WTC11 (cell line): ENCODE results near the gene STK25. TPM values are rescaled to one million over a fixed set of nuclear protein-coding genes. Genes with fewer than 3 reads are reported as not detected.

ENCODE experiments used
- ATAC-seq: fragments of 200-7000 bp; cut with Tn5 transposase; 2 replicates; pipeline ENCODE4 v1.10.0; 2021; ENCODE audit warnings: mild to moderate bottlenecking, moderate library complexity
- CTCF ChIA-PET: fragments of 300-600 bp; sonication (Branson Sonifier 250); formaldehyde crosslinking; loops from one replicate; lab custom pipeline; 2021; ENCODE audit warnings: antibody characterized with exemption; lab: Charles Lee
- POLR2A ChIA-PET: fragments of 350-600 bp; sonication (Branson Sonifier 250); formaldehyde crosslinking; loops from one replicate; lab custom pipeline; 2021; ENCODE audit warnings: antibody characterized with exemption; lab: Charles Lee
- DNase-seq: peaks from one replicate; pipeline ENCODE4 v3.0.0; 2021; ENCODE audit warnings: low spot score
- H3K27ac Mint-ChIP-seq: 2 replicates; pipeline ENCODE4 v1.8.0; 2021; ENCODE audit warnings: mixed read lengths
- H3K27me3 Mint-ChIP-seq: 2 replicates; pipeline ENCODE4 v1.8.0; 2021; ENCODE audit warnings: low read depth, mild to moderate bottlenecking, moderate library complexity, mixed read lengths
- H3K36me3 Mint-ChIP-seq: 2 replicates; pipeline ENCODE4 v1.8.0; 2021; ENCODE audit warnings: mixed read lengths
- H3K4me1 Mint-ChIP-seq: 2 replicates; pipeline ENCODE4 v1.8.0; 2022; ENCODE audit warnings: mixed read lengths
- H3K4me3 Mint-ChIP-seq: 2 replicates; pipeline ENCODE4 v1.8.0; 2021; ENCODE audit warnings: mild to moderate bottlenecking, moderate library complexity, mixed read lengths
- H3K9me3 Mint-ChIP-seq: 2 replicates; pipeline ENCODE4 v1.8.0; 2021; ENCODE audit warnings: mixed read lengths
- CBFB ChIP-seq: sonication (generic); formaldehyde crosslinking; IDR thresholded peaks from 2 replicates; pipeline ENCODE4 v1.8.1; 2022; ENCODE audit warnings: mild to moderate bottlenecking, low read depth, missing genetic modification reagents
- FOXJ3 ChIP-seq: sonication (generic); formaldehyde crosslinking; IDR thresholded peaks from 2 replicates; pipeline ENCODE4 v1.9.0; 2021; ENCODE audit warnings: missing genetic modification reagents, mild to moderate bottlenecking, borderline replicate concordance
- FOXP1 ChIP-seq: sonication (generic); formaldehyde crosslinking; IDR thresholded peaks from 2 replicates; pipeline ENCODE4 v1.8.0; 2022; ENCODE audit warnings: missing genetic modification reagents, mild to moderate bottlenecking, moderate library complexity, borderline replicate concordance
- GABPB1 ChIP-seq: sonication (generic); formaldehyde crosslinking; IDR thresholded peaks from 2 replicates; pipeline ENCODE4 v1.8.1; 2023; ENCODE audit warnings: mild to moderate bottlenecking, missing genetic modification reagents
- GTF2I ChIP-seq: fragments of 250-450 bp; sonication (Bioruptor Pico); conservative IDR thresholded peaks from 2 replicates; pipeline ENCODE4 v1.4.0; 2021; ENCODE audit warnings: mild to moderate bottlenecking
- JUN ChIP-seq: sonication (generic); formaldehyde crosslinking; IDR thresholded peaks from 2 replicates; pipeline ENCODE4 v1.8.0; 2023; ENCODE audit warnings: mild to moderate bottlenecking, missing genetic modification reagents
- MYBL2 ChIP-seq: sonication (generic); formaldehyde crosslinking; IDR thresholded peaks from 2 replicates; pipeline ENCODE4 v1.8.1; 2023; ENCODE audit warnings: mild to moderate bottlenecking, moderate library complexity, missing genetic modification reagents
- NFYB ChIP-seq: sonication (generic); formaldehyde crosslinking; conservative IDR thresholded peaks from 2 replicates; pipeline ENCODE4 v1.8.0; 2022; ENCODE audit warnings: low read depth, missing genetic modification reagents
- OVOL2 ChIP-seq: fragments of 250-450 bp; sonication (Bioruptor Pico); IDR thresholded peaks from 2 replicates; pipeline ENCODE4 v1.9.0; 2021; ENCODE audit warnings: mild to moderate bottlenecking, borderline replicate concordance
- SMAD3 ChIP-seq: sonication (generic); formaldehyde crosslinking; IDR thresholded peaks from 2 replicates; pipeline ENCODE4 v1.8.0; 2022; ENCODE audit warnings: missing genetic modification reagents, mild to moderate bottlenecking, borderline replicate concordance
- SP1 ChIP-seq: sonication (generic); formaldehyde crosslinking; conservative IDR thresholded peaks from 2 replicates; pipeline ENCODE4 v1.8.1; 2022; ENCODE audit warnings: missing genetic modification reagents
- total RNA-seq: library from RNA; stranded (reverse); gene quantifications from 3 replicates; pipeline ENCODE4 v1.2.3, GENCODE V29; 2021
- TF ChIP-seq, protein P1 (sequence below): sonication (generic); formaldehyde crosslinking; IDR thresholded peaks from 2 replicates; pipeline ENCODE4 v1.8.1; 2023; ENCODE audit warnings: mild to moderate bottlenecking, moderate library complexity, missing genetic modification reagents
- TF ChIP-seq, protein P2 (sequence below): sonication (generic); formaldehyde crosslinking; IDR thresholded peaks from 2 replicates; pipeline ENCODE4 v1.8.0; 2022; ENCODE audit warnings: mild to moderate bottlenecking, missing genetic modification reagents
- TF ChIP-seq, protein P3 (sequence below): fragments of 250-450 bp; sonication (Bioruptor Pico); IDR thresholded peaks from 2 replicates; pipeline ENCODE4 v2.1.2; 2022; ENCODE audit warnings: mild to moderate bottlenecking, moderate library complexity

STK25 gene
- total RNA-seq, 1 experiment from 2014 or later = 232 TPM

DNA sequence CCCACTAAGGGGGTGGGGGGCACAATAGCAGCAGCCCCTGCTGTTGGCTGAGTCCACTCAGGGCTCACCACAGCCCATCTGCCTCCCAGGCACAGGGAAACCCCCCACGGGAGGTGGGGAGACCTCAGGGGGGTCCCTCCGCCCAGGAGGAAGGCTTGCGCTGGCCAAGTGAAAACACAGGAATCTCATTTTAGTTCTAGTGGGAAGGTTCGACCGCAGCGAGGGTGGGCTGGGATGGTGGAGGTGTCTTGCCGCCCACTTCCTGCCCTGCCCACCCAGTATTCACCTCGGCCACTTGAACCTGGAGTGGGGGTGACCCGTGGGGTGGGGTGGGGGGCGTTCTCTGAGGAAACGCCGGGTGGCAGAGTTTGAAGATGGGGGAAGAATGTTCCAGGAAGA lies 43.2 kb upstream of the STK25 start (continued):
- TF ChIP-seq, protein P1, sequence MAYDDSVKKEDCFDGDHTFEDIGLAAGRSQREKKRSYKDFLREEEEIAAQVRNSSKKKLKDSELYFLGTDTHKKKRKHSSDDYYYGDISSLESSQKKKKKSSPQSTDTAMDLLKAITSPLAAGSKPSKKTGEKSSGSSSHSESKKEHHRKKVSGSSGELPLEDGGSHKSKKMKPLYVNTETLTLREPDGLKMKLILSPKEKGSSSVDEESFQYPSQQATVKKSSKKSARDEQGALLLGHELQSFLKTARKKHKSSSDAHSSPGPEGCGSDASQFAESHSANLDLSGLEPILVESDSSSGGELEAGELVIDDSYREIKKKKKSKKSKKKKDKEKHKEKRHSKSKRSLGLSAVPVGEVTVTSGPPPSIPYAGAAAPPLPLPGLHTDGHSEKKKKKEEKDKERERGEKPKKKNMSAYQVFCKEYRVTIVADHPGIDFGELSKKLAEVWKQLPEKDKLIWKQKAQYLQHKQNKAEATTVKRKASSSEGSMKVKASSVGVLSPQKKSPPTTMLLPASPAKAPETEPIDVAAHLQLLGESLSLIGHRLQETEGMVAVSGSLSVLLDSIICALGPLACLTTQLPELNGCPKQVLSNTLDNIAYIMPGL = no peak
- no peak for TF ChIP-seq SMAD3 (CRISPR knock-in tag)

DNA sequence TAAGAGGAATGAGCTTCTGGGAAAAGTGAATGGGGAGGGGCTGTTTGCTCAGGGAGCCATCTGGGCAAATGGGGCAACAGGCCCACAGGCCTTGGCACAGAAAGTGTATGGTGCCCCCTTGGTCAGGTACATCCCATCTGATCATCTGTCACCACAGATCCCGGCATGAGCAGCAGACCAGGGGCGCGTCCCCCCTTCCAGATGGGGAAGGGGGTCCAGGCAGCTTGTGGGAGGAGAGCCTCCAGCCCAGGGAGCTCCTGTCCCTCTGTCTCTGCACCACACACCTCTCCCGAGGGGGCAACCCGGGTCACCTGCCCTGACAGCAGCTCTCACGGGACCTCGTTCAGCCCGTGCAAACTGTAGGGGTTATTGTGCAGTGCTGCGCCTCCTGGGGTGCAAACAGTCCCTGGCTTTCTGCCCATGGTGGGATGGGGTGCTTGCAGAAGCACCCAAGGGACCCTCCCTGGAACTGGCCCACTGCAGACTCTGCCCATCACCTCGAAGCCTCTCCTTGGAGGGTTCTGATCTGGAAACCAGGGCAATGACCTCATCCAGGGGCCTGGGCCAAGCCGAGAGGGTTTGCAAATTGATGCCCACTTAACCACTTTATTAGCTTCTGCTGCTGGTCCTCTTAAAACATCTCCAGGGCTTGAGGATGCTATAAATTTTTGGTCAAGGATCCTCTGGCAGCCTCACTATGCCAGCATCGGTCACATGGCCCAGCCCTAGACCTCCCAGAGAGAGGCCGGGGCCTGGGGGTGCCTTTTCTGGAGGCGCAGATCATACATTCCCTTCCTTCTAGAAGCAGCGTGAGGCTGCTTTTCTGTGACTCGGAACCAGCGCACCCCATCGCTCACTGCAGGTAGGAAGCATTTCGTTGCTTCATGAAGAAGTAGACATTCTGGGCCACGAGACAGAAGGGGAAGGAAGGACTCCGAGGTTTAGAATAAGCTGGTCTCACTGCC lies 42.5 kb upstream of the STK25 start:
- CTCF ChIA-PET = interaction anchor here (0.6 to 1.1 kb wide), 3 partner anchors 9 to 473 kb away, joined by 3 to 4 read pairs (median 3); no protein-coding TSS in a partner anchor
- H3K36me3 Mint-ChIP-seq = no peaks in the 10 kb centered on the region

DNA sequence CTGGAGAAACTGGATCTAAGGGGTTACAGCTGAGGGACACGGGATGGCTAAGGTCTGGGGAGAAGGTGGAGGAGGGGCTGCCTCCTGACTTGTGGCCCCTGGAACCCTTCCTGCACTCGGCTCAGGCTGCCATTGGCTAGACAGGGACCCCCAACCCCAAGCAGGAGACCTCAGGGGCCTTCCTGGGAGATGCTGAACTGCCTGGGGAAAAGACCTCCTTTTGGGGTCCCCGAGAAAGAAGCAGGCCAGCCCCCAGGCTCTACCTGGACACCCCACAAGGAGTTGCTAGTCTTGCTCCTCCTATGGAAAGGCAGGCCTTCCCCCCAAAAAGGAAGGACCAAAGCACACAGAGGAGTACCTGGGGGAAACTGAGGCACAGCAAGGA lies 40.1 kb upstream of the STK25 start:
- TF ChIP-seq MYBL2 (CRISPR knock-in tag) (no peak), GABPB1 (no peak)
- TF ChIP-seq, protein P2, sequence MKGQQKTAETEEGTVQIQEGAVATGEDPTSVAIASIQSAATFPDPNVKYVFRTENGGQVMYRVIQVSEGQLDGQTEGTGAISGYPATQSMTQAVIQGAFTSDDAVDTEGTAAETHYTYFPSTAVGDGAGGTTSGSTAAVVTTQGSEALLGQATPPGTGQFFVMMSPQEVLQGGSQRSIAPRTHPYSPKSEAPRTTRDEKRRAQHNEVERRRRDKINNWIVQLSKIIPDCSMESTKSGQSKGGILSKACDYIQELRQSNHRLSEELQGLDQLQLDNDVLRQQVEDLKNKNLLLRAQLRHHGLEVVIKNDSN = no peak
- H3K27me3 Mint-ChIP-seq = peaks cover 5% of the 10 kb centered on the region

More for the DNA sequence above, 42.5 kb upstream of the STK25 start:
- Mint-ChIP-seq H3K9me3 (no peaks in the 10 kb centered on the region), H3K4me3 (no peak overlapping the region), H3K27me3 (no peaks in the 10 kb centered on the region), H3K27ac (no peak overlapping the region), H3K4me1 (peaks cover 29% of the 10 kb centered on the region)
- TF ChIP-seq FOXP1 (CRISPR knock-in tag) (no peak), GABPB1 (0 out of 2 replicates have a peak, but pooled peaks have one; percentile 8)
- POLR2A ChIA-PET = no interaction called here
- no peak for DNase-seq
- no peak for ATAC-seq

DNA sequence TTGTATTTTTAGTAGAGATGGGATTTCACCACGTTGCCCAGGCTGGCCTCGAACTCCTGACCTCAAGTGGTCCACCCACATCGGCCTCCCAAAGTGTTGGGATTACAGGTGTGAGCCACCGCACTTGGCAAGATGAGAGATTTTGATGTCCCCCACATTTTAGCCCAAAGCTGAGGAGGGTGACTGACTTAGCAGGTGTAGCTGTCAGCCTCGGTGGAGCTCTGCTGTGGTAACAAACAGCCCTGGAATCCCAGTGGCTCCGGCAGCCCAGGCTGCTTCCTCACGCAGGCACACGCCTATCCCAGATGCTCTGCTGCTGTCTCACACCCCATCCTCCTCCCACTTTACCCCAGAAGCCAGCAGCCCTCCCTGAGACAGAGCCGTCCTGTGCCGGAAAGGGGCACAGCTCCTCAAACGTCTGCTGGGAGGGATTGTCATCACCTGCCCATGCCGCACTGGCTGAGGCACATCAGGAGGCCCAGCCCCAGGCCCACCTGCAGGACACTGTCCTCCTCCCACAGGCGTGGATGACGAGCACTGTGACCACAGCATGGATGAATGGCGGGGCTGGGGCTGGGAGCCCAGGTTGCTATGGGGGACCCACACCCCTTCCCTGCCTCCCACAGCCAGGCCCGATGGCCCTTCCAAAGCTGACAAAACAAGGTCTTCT lies 39.5 kb upstream of the STK25 start:
- ChIA-PET CTCF (interaction anchor here (1.3 kb wide), 1 partner anchor 47 kb away, joined by 3 read pairs; no protein-coding TSS in a partner anchor), POLR2A (interaction anchor here (1.0 kb wide), 1 partner anchor 30 kb away, joined by 5 read pairs; no protein-coding TSS in a partner anchor)
- H3K36me3 Mint-ChIP-seq = no peaks in the 10 kb centered on the region
- ATAC-seq (no peak), DNase-seq (no peak)
- H3K27ac Mint-ChIP-seq = no peak overlapping the region
- no peaks in the 10 kb centered on the region for H3K9me3 Mint-ChIP-seq
- H3K4me3 Mint-ChIP-seq = no peak overlapping the region
- no peak for TF ChIP-seq FOXP1 (CRISPR knock-in tag)
- peaks cover 10% of the 10 kb centered on the region; the same call in 1 of the 2 replicates for H3K4me1 Mint-ChIP-seq
- peaks cover 10% of the 10 kb centered on the region for H3K27me3 Mint-ChIP-seq

More for the DNA sequence above, 40.1 kb upstream of the STK25 start:
- DNase-seq (no peak), ATAC-seq (no peak)
- no peaks in the 10 kb centered on the region for H3K36me3 Mint-ChIP-seq
- H3K4me3 Mint-ChIP-seq = no peak overlapping the region
- no peaks in the 10 kb centered on the region for H3K9me3 Mint-ChIP-seq
- ChIA-PET POLR2A (interaction anchor here (1.0 kb wide), 1 partner anchor 31 kb away, joined by 5 read pairs; no protein-coding TSS in a partner anchor), CTCF (interaction anchor here (1.3 kb wide), 1 partner anchor 47 kb away, joined by 3 read pairs; no protein-coding TSS in a partner anchor)
- H3K27ac Mint-ChIP-seq = no peak overlapping the region
- H3K4me1 Mint-ChIP-seq = peaks cover 13% of the 10 kb centered on the region

DNA sequence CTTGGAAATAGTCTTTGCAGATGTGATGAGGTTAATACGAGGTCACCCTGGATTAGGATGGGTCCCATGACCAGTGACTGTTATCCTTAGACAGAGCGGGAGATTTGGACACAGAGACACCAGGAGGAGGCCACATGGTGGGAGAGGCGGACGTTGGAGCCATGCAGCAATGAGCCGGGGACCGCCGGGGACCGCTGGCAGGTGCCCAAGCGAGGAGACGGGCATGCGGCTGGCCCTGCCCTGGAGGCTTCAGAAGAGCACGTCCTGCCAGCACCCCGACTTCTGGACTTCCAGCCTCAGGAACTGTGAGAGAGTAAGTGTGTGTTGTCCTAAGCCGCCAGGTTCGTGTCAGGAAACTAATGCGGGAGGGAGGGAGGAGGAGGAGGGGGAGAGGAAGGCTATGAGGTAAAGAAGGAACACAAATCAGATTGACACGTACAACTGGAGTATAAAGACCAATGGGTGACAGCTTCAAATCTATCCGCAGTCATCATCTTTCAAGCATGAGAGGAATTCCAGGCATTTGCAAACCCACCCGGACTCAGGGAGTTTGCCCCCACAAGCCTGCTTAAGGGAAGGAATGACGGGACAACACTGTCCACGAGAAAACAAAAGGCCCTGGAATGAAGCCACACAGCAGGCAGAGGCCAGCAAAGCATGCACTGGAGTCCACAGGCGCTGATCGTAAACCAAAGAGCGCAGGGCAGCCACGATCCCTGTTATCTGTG lies 38.6 kb upstream of the STK25 start:
- CTCF ChIA-PET = interaction anchor here (0.9 kb wide), 1 partner anchor 64 kb away, joined by 4 read pairs; no protein-coding TSS in a partner anchor
- H3K4me1 Mint-ChIP-seq = peaks cover 10% of the 10 kb centered on the region; the same call in 1 of the 2 replicates
- H3K4me3 Mint-ChIP-seq = no peak overlapping the region
- no peaks in the 10 kb centered on the region for H3K36me3 Mint-ChIP-seq
- H3K9me3 Mint-ChIP-seq = no peaks in the 10 kb centered on the region
- POLR2A ChIA-PET = no interaction called here
- ATAC-seq (peak; percentile 46), DNase-seq (no peak)
- H3K27me3 Mint-ChIP-seq = peaks cover 20% of the 10 kb centered on the region
- no peak overlapping the region; the same call in 1 of the 2 replicates for H3K27ac Mint-ChIP-seq
- no peak for TF ChIP-seq SP1
- no peak for TF ChIP-seq JUN (CRISPR knock-in tag)
- TF ChIP-seq GTF2I (CRISPR knock-in tag) = no peak
- no peak for TF ChIP-seq FOXJ3 (CRISPR knock-in tag)
- no peak for TF ChIP-seq CBFB
- TF ChIP-seq, protein P3, sequence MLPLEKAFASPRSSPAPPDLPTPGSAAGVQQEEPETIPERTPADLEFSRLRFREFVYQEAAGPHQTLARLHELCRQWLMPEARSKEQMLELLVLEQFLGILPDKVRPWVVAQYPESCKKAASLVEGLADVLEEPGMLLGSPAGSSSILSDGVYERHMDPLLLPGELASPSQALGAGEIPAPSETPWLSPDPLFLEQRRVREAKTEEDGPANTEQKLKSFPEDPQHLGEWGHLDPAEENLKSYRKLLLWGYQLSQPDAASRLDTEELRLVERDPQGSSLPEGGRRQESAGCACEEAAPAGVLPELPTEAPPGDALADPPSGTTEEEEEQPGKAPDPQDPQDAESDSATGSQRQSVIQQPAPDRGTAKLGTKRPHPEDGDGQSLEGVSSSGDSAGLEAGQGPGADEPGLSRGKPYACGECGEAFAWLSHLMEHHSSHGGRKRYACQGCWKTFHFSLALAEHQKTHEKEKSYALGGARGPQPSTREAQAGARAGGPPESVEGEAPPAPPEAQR (CRISPR knock-in tag) = no peak
- TF ChIP-seq, protein P2 = no peak
- no peak for TF ChIP-seq OVOL2 (CRISPR knock-in tag)
- TF ChIP-seq GABPB1 = no peak
- no peak for TF ChIP-seq NFYB (CRISPR knock-in tag)
